Bronchial epithelial cell (primary cell): ENCODE data around the gene MED12L. TPM values are rescaled to one million over a fixed set of nuclear protein-coding genes. Genes with fewer than 3 reads are reported as not detected.
"Not testable (repeated sequence)": the region's sequence is repeated elsewhere in the genome, so short reads cannot be mapped to it uniquely, and the experiment has no call there.

ENCODE experiments used
- DNase-seq: peaks from one replicate; pipeline ENCODE4 v3.0.0-alpha.2; 2010; ENCODE audit warnings: low read depth
- FAIRE-seq: peaks from 2 replicates; lab custom pipeline; 2011; peaks lifted over from hg19 to GRCh38; lab: Jason Lieb, UNC
- H3K27me3 ChIP-seq: 2 replicates; pipeline ENCODE4 v1.5.1; 2011; ENCODE audit warnings: low read length; ENCODE audit not compliant: control insufficient read depth, insufficient read depth
- H3K36me3 ChIP-seq: 2 replicates; pipeline ENCODE4 v1.5.1; 2011; ENCODE audit warnings: low read length; ENCODE audit not compliant: control insufficient read depth, insufficient read depth
- H3K4me3 ChIP-seq: 2 replicates; pipeline ENCODE4 v1.5.1; 2011; ENCODE audit warnings: mild to moderate bottlenecking, low read depth, low read length, control low read depth
- CTCF ChIP-seq: IDR thresholded peaks from 2 replicates; pipeline ENCODE4 v1.5.1; 2011; ENCODE audit warnings: mild to moderate bottlenecking, moderate library complexity, low read length, control low read depth, inconsistent platforms; ENCODE audit not compliant: insufficient read depth, severe bottlenecking
- total RNA-seq: library from RNA; depleted of rRNA; stranded (reverse); fragments of >200 nt; gene quantifications from 2 replicates; pipeline ENCODE4 v1.2.1, GENCODE V29; 2014

Gene MED12L
- total RNA-seq, 1 donor from 2014 or later: 0.26 TPM

- no peak for TF ChIP-seq CTCF
- Histone ChIP-seq H3K4me3 (no peak overlapping the region), H3K36me3 (no peaks in the 10 kb centered on the region), H3K27me3 (no peaks in the 10 kb centered on the region)
- FAIRE-seq (no peak), DNase-seq (no peak)
Observed at GRCh38 chr3:151236316-151236715, 150.9 kb downstream of the MED12L start.

GRCh38 chr3:151236736-151237135 is 151.3 kb downstream of the MED12L start:
- no peaks in the 10 kb centered on the region for H3K36me3 ChIP-seq
- no peak for FAIRE-seq
- DNase-seq: no peak
- no peak for TF ChIP-seq CTCF
- H3K27me3 ChIP-seq: no peaks in the 10 kb centered on the region
- H3K4me3 ChIP-seq: no peak overlapping the region

- not testable (repeated sequence) for H3K36me3 ChIP-seq, H3K27me3 ChIP-seq, H3K4me3 ChIP-seq, FAIRE-seq, DNase-seq
Observed at GRCh38 chr3:151242006-151242405, 156.5 kb downstream of the MED12L start.

GRCh38 chr3:151248772-151249337 is 163.4 kb downstream of the MED12L start:
- no peak for TF ChIP-seq CTCF
- no peaks in the 10 kb centered on the region for H3K36me3 ChIP-seq
- FAIRE-seq (no peak), DNase-seq (no peak)
- H3K27me3 ChIP-seq: no peaks in the 10 kb centered on the region
- H3K4me3 ChIP-seq: no peak overlapping the region

- no peak for FAIRE-seq
- H3K27me3 ChIP-seq: no peaks in the 10 kb centered on the region
Observed at GRCh38 chr3:151256749-151257148, 171.3 kb downstream of the MED12L start.

GRCh38 chr3:151259664-151260063 is 174.2 kb downstream of the MED12L start:
- no peak overlapping the region for H3K4me3 ChIP-seq
- TF ChIP-seq CTCF: no peak
- DNase-seq (no peak), FAIRE-seq (no peak)
- H3K36me3 ChIP-seq: no peaks in the 10 kb centered on the region
- H3K27me3 ChIP-seq: no peaks in the 10 kb centered on the region

More at GRCh38 chr3:151256749-151257148, 171.3 kb downstream of the MED12L start:
- DNase-seq: no peak
- H3K36me3 ChIP-seq: no peaks in the 10 kb centered on the region
- TF ChIP-seq CTCF: no peak
- H3K4me3 ChIP-seq: no peak overlapping the region
